Hematopoietic multipotent progenitor cell (in vitro differentiated cells): ENCODE data around the gene ZNF99. TPM values are rescaled to one million over a fixed set of nuclear protein-coding genes. Genes with fewer than 3 reads are reported as not detected.
"Not testable (repeated sequence)": the region's sequence is repeated elsewhere in the genome, so short reads cannot be mapped to it uniquely, and the experiment has no call there.

ENCODE experiments used
- DNase-seq, 3 donors: peaks; one replicate each; pipeline ENCODE4 v3.0.0-alpha.2; 2011 to 2015; ENCODE audit warnings: low read depth in 2 of 3, low spot score in 2 of 3
- small RNA-seq: library from RNA; depleted of rRNA; stranded (forward); fragments of <200 nt; gene quantifications from one replicate; pipeline ENCODE3, GENCODE V24; 2012
- total RNA-seq: library from RNA; depleted of rRNA; stranded (reverse); fragments of >200 nt; gene quantifications from one replicate; pipeline ENCODE4 v1.2.3, GENCODE V29; 2012

The ZNF99 gene
- total RNA-seq = 0.27 TPM

DNA sequence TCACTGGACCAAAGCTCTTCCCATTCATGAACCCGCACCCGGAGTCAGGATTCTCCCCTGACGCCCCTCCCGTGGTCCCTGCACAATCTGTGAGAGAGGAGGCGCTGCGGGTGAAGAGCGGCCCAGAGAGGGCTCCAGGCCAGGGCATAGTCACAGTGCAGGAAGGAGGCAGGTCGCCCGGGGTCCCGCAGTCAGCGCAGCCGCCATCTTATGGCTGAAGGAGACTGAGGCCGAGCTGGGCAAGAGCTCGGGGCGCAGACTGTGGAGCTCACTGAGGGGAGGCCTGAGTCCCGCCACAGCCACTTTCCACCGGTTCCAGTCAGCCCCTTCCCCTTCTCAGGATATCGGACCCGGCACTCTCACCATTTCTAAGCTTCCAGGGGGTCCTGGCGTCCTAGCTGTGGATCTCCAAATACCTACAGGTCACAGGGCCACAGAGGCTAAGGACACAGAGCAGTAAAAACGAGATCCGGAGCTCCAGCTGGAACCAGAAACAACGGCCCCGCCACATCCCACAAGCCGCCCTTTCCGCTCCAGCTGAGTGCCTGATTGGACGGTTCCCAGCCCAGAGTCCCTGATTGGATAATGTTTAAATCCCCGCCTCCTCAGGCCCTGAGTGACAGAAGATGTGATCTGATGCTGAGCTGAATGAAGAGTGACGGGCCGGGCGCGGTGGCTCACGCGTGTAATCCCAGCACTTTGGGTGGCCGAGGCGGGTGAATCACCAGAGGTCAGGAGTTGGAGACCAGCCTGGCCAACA is at the start of gene ZNF99:
TSS of gene ZNF99 (minus strand) at position 501 of the 760 bp plus-strand sequence. CDS start at position 366, 135 bp downstream.
- peak in 2 of 3 donors; percentile 67 to 89 for DNase-seq

DNA sequence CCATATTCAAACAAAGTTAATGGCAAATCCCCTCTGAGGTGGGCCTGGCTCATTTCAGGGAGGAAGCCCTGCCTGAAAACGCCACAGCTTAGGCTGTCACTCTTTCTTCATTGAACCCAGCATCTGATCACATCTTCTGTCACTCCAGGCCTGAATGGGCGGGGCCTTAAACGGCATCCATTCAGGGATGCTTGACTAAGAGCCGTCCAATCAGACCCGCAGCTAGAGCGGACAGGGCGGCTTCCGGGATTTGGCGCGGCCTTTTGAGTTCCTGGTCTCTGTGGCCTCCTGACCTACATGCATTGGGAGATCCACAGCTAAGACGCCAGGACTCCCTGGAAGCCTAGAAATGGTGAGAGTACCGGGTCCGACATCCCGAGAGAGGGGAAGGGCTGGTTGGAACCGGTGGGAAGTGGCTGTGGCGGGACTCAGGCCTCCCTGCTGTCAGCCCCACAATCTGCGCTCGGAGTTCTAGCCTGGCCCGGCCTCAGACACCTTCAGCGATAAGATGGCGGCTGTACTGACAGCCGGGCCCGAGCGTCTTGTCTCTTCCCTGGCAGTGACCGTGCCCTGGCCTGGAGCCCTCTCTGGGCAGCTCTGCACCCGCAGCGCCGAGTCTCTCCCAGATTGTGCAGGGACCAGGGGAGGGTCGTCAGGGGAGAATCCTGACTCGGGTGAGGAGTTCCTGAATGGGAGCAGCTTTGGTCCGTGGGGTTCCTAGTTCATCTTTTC is 48.2 kb upstream of the ZNF99 start, which contains the start of gene ZNF723:
TSS of gene ZNF723 (plus strand) at position 261 of the 732 bp plus-strand sequence. CDS start at position 350, 89 bp downstream.
- no peak for DNase-seq

DNA sequence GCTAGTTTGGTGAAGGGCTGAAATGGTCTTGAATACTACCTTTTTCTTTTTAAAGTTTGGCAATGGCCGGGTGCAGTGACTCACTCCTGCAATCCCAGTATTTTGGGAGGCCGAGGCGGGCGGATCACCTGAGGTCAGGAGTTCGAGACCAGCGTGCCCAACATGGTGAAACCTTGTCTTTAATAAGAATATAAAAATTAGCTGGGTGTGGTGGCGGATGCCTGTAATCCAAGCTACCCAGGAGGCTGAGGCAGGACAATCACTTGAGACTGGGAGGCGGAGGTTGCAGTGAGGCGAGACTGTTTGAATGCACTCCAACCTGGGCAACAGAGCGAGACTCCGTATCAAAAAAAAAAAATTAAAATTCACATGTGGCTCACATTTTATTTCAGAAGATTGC is 47.3 kb upstream of the ZNF99 start:
- no peak for DNase-seq

DNA sequence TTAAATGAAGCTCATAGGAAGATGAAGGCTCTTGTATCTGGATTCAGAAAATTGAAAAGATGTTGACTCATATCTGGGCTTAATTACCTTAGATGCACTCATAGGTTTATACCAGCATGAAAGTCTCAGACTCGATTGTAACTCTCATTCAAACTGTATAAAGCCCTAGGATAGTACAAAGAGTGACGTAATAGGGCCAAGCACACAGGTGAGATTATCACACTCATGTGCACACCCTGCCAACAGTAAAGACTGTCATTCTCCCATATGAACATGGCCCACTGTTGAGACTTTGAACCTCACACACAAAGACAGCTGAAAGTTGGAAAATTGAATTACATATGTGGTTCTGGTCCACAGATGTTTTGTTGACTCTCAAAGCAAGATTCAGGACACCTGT is 30.2 kb upstream of the ZNF99 start:
- DNase-seq = no peak

DNA sequence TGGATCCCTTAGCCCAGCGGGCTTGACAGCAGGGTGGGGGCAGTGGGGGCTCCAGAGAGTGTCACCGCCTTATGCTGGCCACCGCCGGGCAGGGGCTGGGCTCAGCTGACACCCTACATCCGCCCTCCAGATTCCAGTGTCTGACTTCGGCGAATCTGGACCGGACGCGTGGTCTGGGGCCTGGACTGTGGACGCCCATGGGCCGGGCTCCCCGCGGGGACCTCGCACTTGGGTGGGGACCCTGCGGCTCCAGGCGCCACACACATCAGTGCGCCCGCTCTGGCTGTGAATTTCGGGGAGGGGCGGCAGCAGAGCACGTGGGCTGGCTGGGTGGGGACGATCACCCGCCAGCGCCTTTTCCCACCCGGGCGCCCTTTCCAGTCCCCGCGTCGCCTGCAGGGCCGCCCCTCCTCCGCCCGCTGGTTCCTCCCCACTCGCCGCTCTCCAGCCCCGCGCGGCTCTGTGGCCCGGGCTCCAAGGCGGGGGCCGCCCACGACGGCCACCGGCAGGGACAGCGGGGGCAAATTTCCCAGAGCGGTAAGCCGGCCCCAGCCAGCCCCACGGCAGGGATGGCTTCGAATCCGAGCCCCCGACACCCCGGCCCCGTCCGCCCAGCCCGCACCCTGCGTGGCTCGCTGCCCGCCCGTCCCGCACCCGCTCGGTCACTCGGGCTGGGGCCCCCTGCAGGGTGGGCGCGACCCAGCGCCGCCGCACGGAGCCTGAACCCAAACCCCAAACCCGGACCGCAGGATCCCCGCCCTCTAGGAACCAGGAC is 23.3 kb upstream of the ZNF99 start:
- no peak for DNase-seq

DNA sequence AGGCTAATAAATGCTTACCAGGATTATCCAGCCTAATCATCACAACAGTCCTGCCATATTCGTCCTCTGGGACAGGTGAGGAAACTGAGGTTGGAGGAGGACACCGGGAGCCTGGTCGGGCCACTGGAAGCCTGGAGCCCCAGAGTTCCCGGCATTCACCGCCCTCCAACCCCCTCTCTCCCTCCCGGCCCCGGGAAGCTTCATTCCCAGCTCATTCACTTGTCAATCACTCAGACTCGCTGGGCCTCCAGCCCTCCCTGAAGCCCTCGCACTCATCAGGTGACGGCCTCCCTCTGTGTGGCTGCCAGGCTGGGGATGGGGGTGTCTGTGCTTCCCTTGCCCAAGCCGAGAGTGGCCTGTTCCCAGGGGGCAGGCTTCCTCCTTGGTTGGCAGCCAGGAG is 22.5 kb upstream of the ZNF99 start:
- no peak for DNase-seq

DNA sequence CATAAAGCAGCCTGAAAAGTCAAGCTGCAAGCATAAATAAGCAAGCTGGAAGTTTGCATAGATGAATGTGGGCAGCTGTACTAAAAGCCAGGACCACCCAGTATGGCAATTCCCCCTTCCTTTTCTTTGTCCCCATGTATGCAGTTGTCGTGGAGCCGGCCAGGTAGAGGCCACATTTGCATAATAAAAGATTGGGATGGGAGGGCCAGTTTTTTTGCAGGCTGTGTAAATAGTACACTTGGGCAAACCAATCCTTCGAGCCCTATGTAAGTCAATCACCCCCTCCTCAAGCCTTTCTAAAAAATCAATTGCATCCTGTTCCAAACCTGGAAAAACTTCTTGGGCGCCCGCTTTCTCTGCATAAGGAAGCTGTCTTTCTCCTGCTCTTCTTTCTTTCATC is 13.1 kb upstream of the ZNF99 start:
- no peak for DNase-seq

DNA sequence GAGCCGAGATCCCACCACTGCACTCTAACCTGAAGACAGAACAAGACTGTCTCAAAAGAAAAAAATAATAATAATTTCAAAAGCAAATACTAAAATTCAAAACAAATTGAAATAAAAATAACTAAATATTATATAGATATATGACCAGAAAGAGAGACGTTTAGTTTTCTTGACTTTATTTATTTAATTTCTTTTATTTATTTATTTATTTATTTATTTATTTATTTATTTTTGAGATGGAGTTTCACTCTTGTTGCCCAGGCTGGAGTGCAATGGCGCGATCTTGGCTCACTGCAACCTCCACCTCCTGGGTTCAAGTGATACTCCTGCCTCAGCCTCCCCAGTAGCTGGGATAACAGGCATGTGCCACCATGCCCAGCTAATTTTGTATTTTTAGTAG is 8.9 kb upstream of the ZNF99 start:
- not testable (repeated sequence) for DNase-seq

DNA sequence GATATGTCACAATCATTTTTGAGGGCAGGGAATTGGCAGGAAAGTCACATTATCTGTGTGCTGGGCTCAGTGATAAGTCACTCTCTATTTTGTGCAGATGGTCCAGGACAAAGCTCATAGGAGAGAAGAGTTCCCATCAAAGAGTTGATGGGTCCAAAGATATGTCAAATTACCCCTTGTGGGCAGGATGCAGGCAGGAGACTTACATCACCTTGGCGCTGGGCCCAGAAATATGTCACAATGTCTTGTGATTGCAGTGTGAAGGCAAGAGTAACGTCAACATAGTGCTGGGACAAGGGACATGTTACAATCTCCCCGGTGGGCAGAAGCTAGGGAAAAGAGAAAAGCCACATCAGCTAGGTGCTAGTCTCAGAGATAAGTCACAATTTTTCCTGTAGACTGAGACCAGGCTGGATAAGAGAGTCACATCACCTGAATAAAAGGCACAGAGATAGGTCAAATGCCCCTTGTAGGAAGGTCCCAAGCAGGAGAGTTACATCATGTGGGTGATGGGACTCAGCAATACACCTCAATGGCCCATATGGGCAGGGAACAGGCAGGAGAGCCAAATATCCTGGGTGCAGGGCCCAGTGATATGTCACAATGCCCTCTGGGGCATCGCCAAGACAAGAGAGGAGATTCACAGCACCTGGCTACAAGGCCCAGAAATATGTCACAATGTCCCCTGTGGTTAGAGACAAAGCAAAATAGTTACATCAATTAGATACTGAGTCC is 47.9 kb downstream of the ZNF99 start:
- no peak for DNase-seq

DNA sequence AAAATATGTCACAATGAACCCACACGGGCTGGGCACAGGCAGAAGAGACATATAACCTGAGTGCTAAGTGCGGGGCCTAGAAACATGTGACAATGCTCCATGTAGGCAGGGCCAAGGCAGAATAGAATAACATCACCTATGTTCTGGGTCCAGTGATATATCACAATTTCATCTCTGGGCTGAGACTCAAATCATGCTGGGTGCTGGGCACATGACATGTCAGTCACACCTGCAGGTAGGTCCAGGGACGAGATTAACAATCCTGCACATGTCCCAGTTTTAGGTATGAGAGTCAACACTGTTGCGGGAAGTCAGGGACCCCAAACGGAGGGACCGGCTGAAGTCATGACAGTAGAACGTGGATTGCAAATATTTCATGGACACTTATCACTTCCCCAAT is 50.3 kb downstream of the ZNF99 start:
- DNase-seq = no peak

DNA sequence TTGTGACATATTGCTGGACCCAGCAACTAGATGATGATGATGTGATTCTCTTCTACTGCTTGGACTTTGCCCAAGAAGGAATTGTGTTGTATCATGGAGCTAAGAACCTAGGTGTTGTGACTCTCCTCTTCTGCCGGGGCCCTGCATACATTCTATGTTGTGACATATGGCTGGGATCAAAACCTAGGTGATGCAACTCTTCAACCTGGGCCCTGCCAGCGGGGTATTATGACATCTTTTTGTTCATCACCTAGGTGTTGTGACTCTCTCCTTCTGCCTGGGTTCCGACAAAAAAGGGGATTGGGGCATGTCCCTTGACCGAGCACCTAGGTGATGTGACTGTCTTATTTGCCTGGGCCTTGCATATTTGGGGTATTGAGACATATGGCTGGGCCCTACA is 55.7 kb downstream of the ZNF99 start:
- not testable (repeated sequence) for DNase-seq

DNA sequence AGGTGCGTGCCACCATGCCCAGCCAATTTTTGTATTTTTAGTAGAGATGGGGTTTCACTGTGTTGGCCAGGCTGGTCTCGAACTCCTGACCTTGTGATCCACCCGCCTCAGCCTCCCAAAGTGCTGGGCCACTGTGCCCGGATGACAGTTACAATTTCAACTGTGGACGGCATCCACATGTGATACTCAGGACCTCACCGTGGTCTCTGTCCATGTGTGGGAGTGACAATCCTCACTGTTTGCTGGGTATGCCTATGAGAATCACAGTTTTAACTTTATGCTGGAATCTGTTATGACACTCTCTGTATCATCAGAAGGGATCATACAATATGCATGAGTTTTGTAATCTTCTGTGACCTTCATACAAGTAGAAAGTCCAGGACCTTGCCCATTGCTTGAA is 62.4 kb downstream of the ZNF99 start:
- not testable (repeated sequence) for DNase-seq

DNA sequence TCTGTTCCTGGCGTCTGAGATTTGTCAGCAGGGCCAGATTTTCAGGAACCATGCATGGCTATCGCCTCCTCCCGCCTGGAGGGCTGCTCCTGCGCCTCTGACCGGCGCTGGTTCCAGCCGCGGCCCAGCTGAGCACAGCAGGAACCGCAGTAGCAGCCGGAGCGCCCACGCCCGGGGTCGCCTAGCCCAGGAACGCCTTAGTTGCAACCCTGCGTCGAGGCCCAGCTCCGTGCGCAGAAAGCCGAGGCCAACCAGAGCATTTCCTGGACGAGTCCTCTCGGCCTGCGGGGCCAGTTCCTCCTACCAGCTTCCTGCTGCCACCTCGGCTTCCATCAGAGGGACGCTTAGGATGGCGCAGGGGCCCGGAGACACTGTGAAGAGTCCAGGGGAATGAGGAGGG is 75.0 kb downstream of the ZNF99 start:
- no peak for DNase-seq

DNA sequence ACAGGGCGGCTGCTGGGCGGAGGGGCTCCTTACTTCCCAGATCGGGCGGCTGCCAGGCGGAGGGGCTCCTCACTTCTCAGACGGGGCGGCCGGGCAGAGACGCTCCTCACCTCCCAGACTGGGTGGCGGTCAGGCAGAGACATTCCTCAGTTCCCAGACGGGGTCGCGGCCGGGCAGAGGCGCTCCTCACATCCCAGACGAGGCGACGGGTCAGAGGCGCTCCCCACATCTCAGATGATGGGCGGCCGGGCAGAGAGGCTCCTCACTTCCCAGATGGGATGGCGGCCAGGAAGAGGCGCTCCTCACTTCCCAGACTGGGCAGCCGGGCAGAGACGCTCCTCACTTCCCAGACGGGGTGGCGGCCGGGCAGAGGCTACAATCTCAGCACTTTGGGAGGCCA is 80.9 kb downstream of the ZNF99 start:
- DNase-seq = not testable (repeated sequence)

DNA sequence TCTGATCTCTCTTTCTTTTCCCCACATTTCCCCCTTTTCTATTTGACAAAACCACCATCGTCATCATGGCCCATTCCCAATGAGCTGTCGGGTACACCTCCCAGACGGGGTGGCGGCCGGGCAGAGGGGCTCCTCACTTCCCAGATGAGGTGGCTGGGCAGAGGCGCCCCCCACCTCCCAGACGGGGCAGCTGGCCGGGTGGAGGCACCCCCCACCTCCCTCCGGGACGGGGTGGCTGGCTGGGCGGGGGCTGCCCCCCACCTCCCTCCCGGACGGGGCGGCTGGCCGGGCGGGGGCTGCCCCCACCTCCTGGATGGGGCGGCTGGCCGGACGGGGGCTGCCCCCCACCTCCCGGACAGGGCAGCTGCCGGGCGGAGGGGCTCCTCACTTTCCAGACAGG is 81.3 kb downstream of the ZNF99 start:
- DNase-seq = not testable (repeated sequence)

Small RNAs within 50 kb of the gene (small RNA-seq; reads per million reads assigned to genes)
- gene AC008626.1 (not detected), gene AC008626.2 (not detected)

Other genes with a start within 250 kb of the ZNF99 start
- gene ZNF492, start 149.8 kb downstream of the ZNF99 start, total RNA-seq = 1.1 TPM
- gene ZNF723, start 48.1 kb upstream of the ZNF99 start, total RNA-seq = not detected
- gene ZNF728, start 219.0 kb upstream of the ZNF99 start, total RNA-seq = under 0.01 TPM